HCT116 (cell line): ENCODE data around the gene SEPTIN2. TPM values are rescaled to one million over a fixed set of nuclear protein-coding genes. Genes with fewer than 3 reads are reported as not detected.

ENCODE experiments used
- ATAC-seq: fragments of 200-7000 bp; cut with Tn5 transposase; 2 replicates; pipeline ENCODE4 v1.9.1; 2020; ENCODE audit warnings: mild to moderate bottlenecking, moderate library complexity
- BruUV-seq: library from RNA; stranded (reverse); fragments of 400-500 nt; replicated peaks from 2 replicates; lab custom pipeline; 2021; lab: Mats Ljungman, UMichigan
- CTCF ChIA-PET: fragments of 300-600 bp; sonication (Branson Sonifier 250); formaldehyde crosslinking; loops from one replicate; lab custom pipeline; 2021; ENCODE audit warnings: antibody characterized with exemption; lab: Charles Lee
- POLR2A ChIA-PET: fragments of 300-600, 350-600 bp; sonication (Branson Sonifier 250); formaldehyde crosslinking; loops from one replicate; lab custom pipeline; 2021; ENCODE audit warnings: antibody characterized with exemption; lab: Charles Lee
- RAD21 ChIA-PET, 2 experiments: fragments of 300-600 bp; sonication (Branson Sonifier 250); formaldehyde crosslinking; loops; one replicate each; lab custom pipeline; 2023; ENCODE audit warnings: low total read pairs in 2 of 2; ENCODE audit not compliant: uncharacterized antibody in 2 of 2, unreplicated experiment in 2 of 2, low non-redundant PET in 1 of 2; lab: Charles Lee
- DNase-seq: peaks from one replicate; pipeline ENCODE4 v3.0.0-alpha.2; 2010; ENCODE audit warnings: low read depth, low spot score
- H2AFZ ChIP-seq: fragments of 200-600 bp; shearing (Covaris generic), sonication (generic); 2 replicates; pipeline ENCODE4 v1.6.1; 2017; ENCODE audit warnings: low read depth, mixed run types, mixed read lengths, antibody characterized with exemption, low read length; ENCODE audit not compliant: poor library complexity, severe bottlenecking
- H3K27ac ChIP-seq: 2 replicates; pipeline ENCODE4 v1.5.1; 2012; ENCODE audit warnings: low read depth, low read length
- H3K27me3 ChIP-seq: fragments of 200-600 bp; sonication (generic); 2 replicates; pipeline ENCODE4 v1.6.1; 2016; ENCODE audit warnings: mixed run types, low read length, mixed read lengths; ENCODE audit not compliant: insufficient read depth
- H3K36me3 ChIP-seq, 2 experiments: fragments of 200-500 bp in 1 of 2; fragments of 200-600 bp in 1 of 2; sonication (Bioruptor generic) in 1 of 2; sonication (generic) in 1 of 2; 2 replicates each; pipeline versions ENCODE4 v1.5.1 to v1.6.1; 2014 to 2016; ENCODE audit warnings: low read length in 2 of 2, inconsistent platforms in 1 of 2, mixed read lengths in 1 of 2, mixed run types in 1 of 2; ENCODE audit not compliant: insufficient read depth in 2 of 2, control insufficient read depth in 1 of 2
- H3K4me1 ChIP-seq, 2 experiments: fragments of 200-600 bp in 1 of 2; sonication (generic) in 1 of 2; 2 replicates each; pipeline versions ENCODE4 v1.5.1 to v1.6.1; 2012 to 2017; ENCODE audit warnings: low read length in 2 of 2, inconsistent platforms in 1 of 2, mild to moderate bottlenecking in 1 of 2, mixed read lengths in 1 of 2, mixed run types in 1 of 2, moderate library complexity in 1 of 2; ENCODE audit not compliant: insufficient read depth in 2 of 2, control insufficient read depth in 1 of 2
- H3K4me2 ChIP-seq: fragments of 200-600 bp; sonication (generic); 2 replicates; pipeline ENCODE4 v1.6.1; 2017; ENCODE audit warnings: mixed run types, low read length, mixed read lengths
- H3K4me3 ChIP-seq, 2 experiments: fragments of 200-600 bp in 1 of 2; sonication (generic) in 1 of 2; replicated peaks in 1 of 2; 2 replicates each; pipeline ENCODE4 v1.5.1; 2011 to 2016; ENCODE audit warnings: low read length in 2 of 2, control low read depth in 1 of 2, low read depth in 1 of 2, mild to moderate bottlenecking in 1 of 2, mixed read lengths in 1 of 2, mixed run types in 1 of 2
- H3K79me2 ChIP-seq: fragments of 200-600 bp; sonication (generic); 2 replicates; pipeline ENCODE4 v1.6.1; 2017; ENCODE audit warnings: mild to moderate bottlenecking, mixed run types, low read length, moderate library complexity, mixed read lengths; ENCODE audit not compliant: insufficient read depth
- H3K9ac ChIP-seq: fragments of 200-600 bp; sonication (generic); 2 replicates; pipeline ENCODE4 v1.6.1; 2016; ENCODE audit warnings: low read length, mixed read lengths
- H3K9me2 ChIP-seq: fragments of 200-600 bp; sonication (generic), shearing (Covaris generic); 2 replicates; pipeline ENCODE4 v1.6.1; 2017; ENCODE audit warnings: mixed run types, mild to moderate bottlenecking, moderate library complexity; ENCODE audit not compliant: insufficient read depth
- H3K9me3 ChIP-seq, 2 experiments: fragments of 200-500 bp in 1 of 2; fragments of 200-600 bp in 1 of 2; sonication (Bioruptor generic) in 1 of 2; sonication (generic) in 1 of 2; 2 replicates each; pipeline ENCODE4 v1.6.1; 2014 to 2017; ENCODE audit warnings: low read length in 2 of 2, mixed read lengths in 2 of 2, inconsistent platforms in 1 of 2, low read depth in 1 of 2, mild to moderate bottlenecking in 1 of 2, mixed run types in 1 of 2, moderate library complexity in 1 of 2; ENCODE audit not compliant: control insufficient read depth in 1 of 2, insufficient read depth in 1 of 2
- H4K20me1 ChIP-seq: fragments of 200-600 bp; sonication (generic), shearing (Covaris generic); 2 replicates; pipeline ENCODE4 v1.6.1; 2017; ENCODE audit warnings: mixed run types, mild to moderate bottlenecking, moderate library complexity; ENCODE audit not compliant: insufficient read depth
- ATF3 ChIP-seq: IDR thresholded peaks from 2 replicates; pipeline ENCODE4 v1.6.1; 2012
- CBX3 ChIP-seq: IDR thresholded peaks from 2 replicates; pipeline ENCODE4 v1.6.1; 2012; ENCODE audit warnings: low read depth
- CEBPB ChIP-seq: IDR thresholded peaks from 2 replicates; pipeline ENCODE4 v1.6.1; 2012; ENCODE audit warnings: low read depth
- EGR1 ChIP-seq: IDR thresholded peaks from 2 replicates; pipeline ENCODE4 v1.6.1; 2012; ENCODE audit warnings: low read depth
- EZH2phosphoT487 ChIP-seq: fragments of 200-600 bp; IDR thresholded peaks from 2 replicates; pipeline ENCODE4 v1.6.1; 2018; ENCODE audit warnings: antibody characterized with exemption, borderline replicate concordance
- FOSL1 ChIP-seq: IDR thresholded peaks from 2 replicates; pipeline ENCODE4 v1.6.1; 2012; ENCODE audit warnings: low read depth
- JUND ChIP-seq: IDR thresholded peaks from 2 replicates; pipeline ENCODE4 v1.6.1; 2012
- REST ChIP-seq: IDR thresholded peaks from 2 replicates; pipeline ENCODE4 v1.6.1; 2012; ENCODE audit warnings: low read depth
- SP1 ChIP-seq: IDR thresholded peaks from 2 replicates; pipeline ENCODE4 v1.6.1; 2012; ENCODE audit warnings: low read depth
- SRF ChIP-seq: IDR thresholded peaks from 2 replicates; pipeline ENCODE4 v1.6.1; 2012; ENCODE audit warnings: low read depth
- TCF7L2 ChIP-seq: IDR thresholded peaks from 2 replicates; pipeline ENCODE4 v1.7.0; 2011; ENCODE audit warnings: borderline replicate concordance, inconsistent platforms; ENCODE audit not compliant: insufficient read depth, insufficient read length; ENCODE audit errors: extremely low read depth
- YY1 ChIP-seq: IDR thresholded peaks from 2 replicates; pipeline ENCODE4 v1.6.1; 2011; ENCODE audit warnings: low read length, low read depth, moderate library complexity, mild to moderate bottlenecking; ENCODE audit not compliant: insufficient replicate concordance; ENCODE audit errors: extremely low read depth
- ZBTB33 ChIP-seq: IDR thresholded peaks from 2 replicates; pipeline ENCODE4 v1.6.1; 2011; ENCODE audit warnings: mild to moderate bottlenecking, low read length, moderate library complexity; ENCODE audit not compliant: insufficient replicate concordance; ENCODE audit errors: extremely low read depth
- ZFX ChIP-seq: fragments of 450-650 bp; IDR thresholded peaks from 2 replicates; pipeline ENCODE4 v1.6.1; 2017
- intact Hi-C: fragments of 100-400 bp; cut with micrococcal nuclease; formaldehyde crosslinking; loops from 2 replicates; pipeline ENCODE4 v1.10.0; 2022
- total RNA-seq: library from RNA; stranded (reverse); gene quantifications from one replicate; pipeline ENCODE4 v1.2.1, GENCODE V29; 2021; ENCODE audit not compliant: unreplicated experiment
- TF ChIP-seq, protein P1 (sequence below): IDR thresholded peaks from 2 replicates; pipeline ENCODE4 v1.6.1; 2012

SEPTIN2 gene
- total RNA-seq, 1 experiment from 2014 or later: 317 TPM

DNA sequence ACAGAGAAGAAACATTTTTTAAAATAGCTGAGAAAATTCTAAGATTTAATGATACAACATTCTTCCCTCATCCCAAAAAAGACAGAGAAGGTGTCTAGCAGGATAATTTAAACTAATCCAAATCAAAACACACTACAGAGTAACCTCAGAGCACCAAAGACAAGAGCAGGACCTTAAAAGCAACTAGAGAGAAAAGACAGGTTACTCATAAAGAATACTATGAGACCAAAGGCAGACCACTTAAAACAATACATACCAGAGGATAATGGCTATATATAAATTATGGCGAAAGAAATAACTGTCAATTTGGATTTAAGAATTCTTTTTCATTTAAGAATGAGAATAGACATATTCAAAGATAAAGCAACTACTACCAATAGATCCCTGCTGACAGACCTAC, 40.2 kb upstream of the SEPTIN2 start:
- ChIA-PET RAD21 (no interaction called here), CTCF (no interaction called here), POLR2A (no interaction called here)
- Histone ChIP-seq H3K27me3 (no peaks in the 10 kb centered on the region), H4K20me1 (peaks cover 29% of the 10 kb centered on the region; the same call in 1 of the 2 replicates), H3K9ac (no peak overlapping the region), H3K9me3 (0 out of 4 replicates have a peak, but pooled peaks cover 0 to 3% of the 10 kb centered on the region in 2 experiments), H3K36me3 (0 out of 4 replicates have a peak, but pooled peaks cover 0 to 4% of the 10 kb centered on the region in 2 experiments), H3K27ac (no peak overlapping the region), H3K9me2 (no peaks in the 10 kb centered on the region), H3K4me1 (peaks cover 27 to 37% of the 10 kb centered on the region in 2 experiments), H3K79me2 (peaks cover 97% of the 10 kb centered on the region), H3K4me2 (no peak overlapping the region), H2AFZ (no peak overlapping the region), H3K4me3 (no peak overlapping the region)
- ATAC-seq (no peak), DNase-seq (no peak)
- intact Hi-C loops: no loop called here
- BruUV-seq: no TSS peak
- peak; percentile 62; the same call in 1 of the 2 replicates for TF ChIP-seq CBX3
- TF ChIP-seq ATF3: no peak
- TF ChIP-seq ZFX: no peak

DNA sequence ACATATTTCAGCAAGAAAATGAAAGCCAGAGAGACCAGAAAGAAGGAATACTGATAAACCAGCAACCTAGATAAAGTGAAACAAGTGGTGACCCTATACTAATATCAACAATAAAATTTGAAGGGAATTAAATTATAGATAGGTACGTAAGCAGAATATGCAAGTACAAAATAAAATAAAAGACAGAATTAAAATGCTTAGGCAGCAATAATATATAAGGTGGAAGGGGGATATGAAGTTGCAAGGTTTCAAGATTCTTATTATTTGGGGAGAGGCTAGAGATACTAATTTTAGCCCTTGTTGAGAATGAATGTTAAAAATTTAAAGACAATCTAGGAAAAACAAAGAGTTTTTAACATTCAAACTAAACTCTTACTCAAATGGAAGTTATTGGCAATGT, 39.8 kb upstream of the SEPTIN2 start:
- BruUV-seq: no TSS peak
- H3K9ac ChIP-seq: no peak overlapping the region
- intact Hi-C loops: no loop called here
- no peak overlapping the region for H3K27ac ChIP-seq
- no peak overlapping the region for H3K4me2 ChIP-seq
- H3K9me2 ChIP-seq: no peaks in the 10 kb centered on the region
- ATAC-seq: no peak
- peaks cover 97% of the 10 kb centered on the region for H3K79me2 ChIP-seq
- H3K36me3 ChIP-seq: 0 out of 4 replicates have a peak, but pooled peaks cover 0 to 4% of the 10 kb centered on the region in 2 experiments
- H4K20me1 ChIP-seq: peaks cover 26% of the 10 kb centered on the region; the same call in 1 of the 2 replicates
- H3K4me3 ChIP-seq: no peak overlapping the region
- ChIA-PET CTCF (no interaction called here), POLR2A (no interaction called here), RAD21 (no interaction called here)
- no peaks in the 10 kb centered on the region for H3K27me3 ChIP-seq
- no peak for DNase-seq
- H3K9me3 ChIP-seq: 0 out of 4 replicates have a peak, but pooled peaks cover 0 to 3% of the 10 kb centered on the region in 2 experiments
- H3K4me1 ChIP-seq: peaks cover 24 to 33% of the 10 kb centered on the region in 2 experiments
- H2AFZ ChIP-seq: no peak overlapping the region
- TF ChIP-seq ZBTB33 (no peak), FOSL1 (no peak), SP1 (no peak), YY1 (no peak), REST (no peak), SRF (no peak), JUND (no peak), ATF3 (no peak), TCF7L2 (no peak), EZH2phosphoT487 (no peak), EGR1 (no peak), CEBPB (no peak), ZFX (no peak)
- TF ChIP-seq, protein P1, sequence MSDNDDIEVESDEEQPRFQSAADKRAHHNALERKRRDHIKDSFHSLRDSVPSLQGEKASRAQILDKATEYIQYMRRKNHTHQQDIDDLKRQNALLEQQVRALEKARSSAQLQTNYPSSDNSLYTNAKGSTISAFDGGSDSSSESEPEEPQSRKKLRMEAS: no peak
